ENCODE data around the gene HPCAL1.
"Not testable (repeated sequence)": the region's sequence is repeated elsewhere in the genome, so short reads cannot be mapped to it uniquely, and the experiment has no call there.

Gene HPCAL1

DNA sequence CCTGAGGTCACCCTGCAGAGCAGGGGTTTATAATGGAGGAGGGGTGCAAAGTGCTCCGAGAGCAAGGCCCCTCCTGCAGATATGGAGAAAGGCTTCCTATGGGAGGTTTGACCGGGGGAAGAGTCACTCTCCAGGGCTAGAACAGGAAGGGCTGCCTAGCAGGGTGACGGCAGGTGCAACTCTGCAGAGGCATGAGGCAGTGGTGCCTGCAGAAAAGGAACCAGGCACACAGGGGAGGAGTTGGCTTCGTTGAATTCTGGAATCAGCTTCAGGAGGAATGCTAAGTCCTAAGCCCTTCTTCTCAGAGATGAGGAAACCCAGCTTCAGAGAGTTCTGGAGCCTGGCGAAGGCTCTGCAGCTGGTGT lies 17.5 kb upstream of the HPCAL1 start:
- no peak for DNase-seq (ENCODE audit: low read depth)

DNA sequence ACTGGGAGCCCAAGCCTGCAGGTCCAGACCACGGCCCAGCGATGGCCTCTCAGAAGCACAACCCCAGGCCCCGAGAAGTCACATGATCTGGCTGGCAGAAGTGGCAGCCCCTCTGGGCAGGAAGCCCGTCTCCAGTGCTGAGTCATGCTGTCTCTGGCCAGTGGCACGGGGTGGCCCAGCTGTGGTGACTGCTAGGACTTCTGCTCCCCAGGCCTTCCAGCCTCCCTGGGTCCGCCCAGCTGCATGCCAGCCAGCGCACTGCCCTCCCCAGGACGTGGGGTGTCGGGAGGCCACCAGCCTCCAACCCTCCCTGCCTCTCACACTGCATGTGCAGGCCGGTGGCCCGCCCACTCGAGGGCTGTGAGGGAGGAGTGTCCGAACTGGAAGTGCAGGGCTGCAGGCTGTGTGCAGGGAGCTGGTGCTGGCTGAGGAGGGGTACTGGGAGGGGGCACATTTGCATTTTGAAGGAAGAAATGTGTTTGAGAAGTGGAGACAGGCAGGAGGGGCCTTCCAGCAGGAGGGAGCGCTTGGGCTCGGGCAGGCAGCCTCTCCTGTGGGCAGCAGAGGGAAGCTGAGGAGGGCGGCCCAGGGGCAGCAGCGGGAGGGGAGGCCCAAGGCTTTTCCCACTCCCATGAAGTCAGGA lies 17.0 kb upstream of the HPCAL1 start:
- no peak for DNase-seq (ENCODE audit: low read depth)

DNA sequence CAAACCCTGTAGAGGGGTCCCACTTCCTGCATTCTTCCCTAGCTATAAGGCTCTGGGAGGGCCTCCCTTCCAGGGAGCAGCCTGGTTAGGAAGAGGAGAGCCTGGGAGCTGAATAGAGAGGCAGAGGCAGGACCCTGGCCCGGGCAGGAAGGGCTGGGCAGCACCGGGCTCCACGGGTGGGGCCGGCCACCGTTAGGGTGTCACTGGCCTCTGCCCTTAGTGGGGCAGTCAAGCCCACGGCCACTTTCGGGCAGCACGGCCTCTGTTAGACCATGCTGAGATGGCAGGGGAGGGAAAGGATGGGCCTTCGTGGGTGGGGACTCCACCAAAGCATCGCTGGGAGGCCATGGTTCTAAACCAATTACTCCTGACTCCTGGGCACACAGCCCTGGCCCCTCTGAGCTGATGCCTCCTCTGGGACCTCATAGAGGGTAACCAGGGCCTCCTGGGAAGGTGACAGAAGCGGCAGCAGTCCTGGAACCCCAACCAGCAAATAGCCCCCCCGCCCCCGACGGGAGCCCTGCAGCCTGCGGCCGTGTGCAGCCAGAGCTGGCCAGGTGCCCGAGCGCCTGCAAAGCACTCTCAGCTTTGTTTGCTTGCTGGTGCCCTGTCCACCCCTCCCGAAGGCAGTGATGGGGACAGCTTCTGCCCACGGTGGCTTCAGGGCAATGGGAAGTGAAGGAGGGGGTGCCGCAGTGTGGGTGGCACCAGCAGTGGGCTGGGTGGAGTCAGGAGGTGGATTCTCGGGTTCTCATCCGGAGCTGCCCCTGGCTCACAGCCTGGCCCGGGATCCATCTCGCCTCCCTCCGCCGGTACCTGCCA lies 16.3 kb upstream of the HPCAL1 start:
- DNase-seq (ENCODE audit: low read depth), result no peak

DNA sequence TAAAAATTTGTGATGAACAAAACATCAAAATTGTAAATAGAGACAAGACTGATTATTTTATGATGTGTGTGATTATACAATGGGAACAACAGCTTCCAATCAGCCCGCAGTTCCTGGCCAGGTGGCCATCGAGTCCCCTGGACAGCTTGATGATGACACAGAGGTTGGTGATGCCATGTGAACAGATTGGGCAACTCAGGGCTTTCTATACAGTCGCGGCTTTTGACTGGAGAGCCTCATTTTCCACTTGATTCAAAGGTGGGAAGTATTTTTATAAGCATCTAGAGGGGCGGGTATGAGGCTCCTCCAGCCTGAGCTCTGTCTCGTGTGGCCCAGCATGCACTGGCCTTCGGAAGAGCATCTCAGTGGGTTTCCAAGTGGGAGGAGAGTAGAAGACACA lies 14.9 kb upstream of the HPCAL1 start:
- DNase-seq (ENCODE audit: low read depth), result no peak

DNA sequence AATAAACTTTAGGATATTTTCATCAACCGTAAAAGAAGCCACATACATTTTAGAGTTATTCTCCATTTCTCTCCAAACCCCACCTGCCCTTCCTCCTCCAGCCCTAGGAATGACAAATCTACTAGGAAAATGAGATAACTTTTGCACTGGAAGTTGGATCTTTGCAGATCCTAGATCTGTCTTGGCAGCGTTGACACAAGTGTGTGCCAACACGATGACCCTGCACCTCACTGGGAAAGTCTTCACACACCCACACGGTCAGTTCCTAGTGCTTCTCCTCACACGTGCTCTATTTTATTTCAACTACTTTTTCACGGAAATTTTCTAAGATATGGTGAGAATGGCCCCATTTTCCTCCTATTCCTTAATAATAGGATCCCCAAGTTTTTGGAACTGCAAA lies 14.1 kb upstream of the HPCAL1 start:
- no peak for DNase-seq (ENCODE audit: low read depth)

DNA sequence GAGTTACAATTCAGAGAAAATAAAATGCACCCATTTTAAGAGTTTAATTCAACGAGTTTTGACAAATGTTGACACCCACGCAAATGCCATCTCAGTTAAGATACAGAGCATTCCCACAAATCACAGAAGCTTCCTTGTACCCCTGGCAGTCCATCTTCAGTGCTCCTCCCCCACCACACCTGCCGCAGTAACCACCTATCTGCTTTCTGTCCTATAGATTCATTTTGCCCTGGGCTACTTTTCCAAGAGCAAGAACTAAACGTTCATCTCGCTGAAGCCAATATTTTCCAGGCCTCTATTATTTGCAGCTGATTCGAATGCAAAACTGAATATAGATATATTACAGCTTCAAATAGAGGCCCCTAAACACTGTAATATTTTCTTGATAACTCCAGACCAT lies 13.4 kb upstream of the HPCAL1 start:
- no peak for DNase-seq (ENCODE audit: low read depth)

DNA sequence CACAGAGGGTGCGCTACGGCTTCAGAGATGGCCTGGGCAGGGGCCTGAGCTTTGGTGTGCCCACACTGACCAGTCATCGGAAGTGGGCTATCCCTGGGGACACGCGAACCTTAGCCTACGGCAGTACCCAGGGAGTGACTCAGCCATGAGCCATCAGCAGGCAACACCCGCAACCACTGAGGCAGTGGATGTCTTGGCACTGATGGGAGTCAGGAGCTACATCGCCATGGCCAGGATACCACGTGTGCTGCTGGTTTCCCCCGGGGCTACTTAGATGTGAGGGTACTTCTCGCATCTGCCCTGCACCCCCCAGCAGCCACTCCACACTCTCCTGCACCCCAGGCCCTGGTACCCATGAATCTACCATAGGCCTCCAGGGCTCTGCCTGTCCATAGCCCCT lies 12.8 kb upstream of the HPCAL1 start:
- DNase-seq (ENCODE audit: low read depth), result no peak

DNA sequence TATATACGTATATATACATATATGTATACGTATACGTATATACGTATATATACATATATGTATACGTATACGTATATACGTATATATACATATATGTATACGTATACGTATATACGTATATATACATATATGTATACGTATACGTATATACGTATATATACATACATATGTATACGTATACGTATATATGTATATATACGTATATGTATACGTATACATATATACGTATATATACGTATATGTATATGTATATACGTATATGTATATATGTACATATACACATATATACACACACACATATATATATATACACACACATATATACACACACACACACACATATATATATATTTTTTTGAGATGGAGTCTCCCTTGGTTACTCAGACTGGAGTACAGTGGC lies 11.3 kb upstream of the HPCAL1 start:
- not testable (repeated sequence) for DNase-seq (ENCODE audit: low read depth)

DNA sequence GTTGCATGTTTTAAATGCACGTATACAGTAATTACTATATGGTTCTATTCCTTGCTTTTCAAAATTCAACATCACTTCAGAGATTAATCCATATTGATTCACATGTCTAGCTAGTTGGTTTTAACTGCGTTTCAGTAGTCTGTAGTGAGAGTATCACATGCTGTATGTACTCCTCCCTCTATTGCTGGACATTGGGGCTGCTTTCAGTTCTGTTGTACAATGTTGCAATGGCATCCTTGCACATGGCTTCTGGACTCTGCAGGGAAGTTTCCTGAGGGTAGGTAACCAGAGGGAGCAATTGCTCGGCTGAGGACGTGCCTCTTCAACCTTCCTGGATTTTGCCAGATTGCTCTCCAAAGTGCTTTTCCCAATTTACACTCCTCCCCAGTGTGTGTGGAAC lies 10.7 kb upstream of the HPCAL1 start:
- no peak for DNase-seq (ENCODE audit: low read depth)

DNA sequence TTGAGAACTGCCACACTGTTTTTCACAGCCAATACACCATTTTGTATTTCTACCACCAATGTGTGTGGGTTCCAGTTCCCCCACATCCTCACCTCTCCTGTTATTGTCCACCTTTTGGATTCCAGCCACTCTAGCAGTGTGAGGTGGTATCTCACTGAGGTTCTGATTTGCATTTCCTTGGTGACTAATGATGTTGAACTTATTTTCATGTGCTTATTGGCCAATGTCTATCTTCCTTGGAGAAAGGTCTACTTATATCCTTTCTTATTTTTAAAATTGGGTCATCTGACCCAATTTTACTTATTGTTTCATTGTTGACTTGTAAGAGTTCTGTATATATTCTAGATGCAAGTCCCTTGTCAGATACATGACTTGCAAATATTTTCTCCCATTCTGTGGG lies 9.1 kb upstream of the HPCAL1 start:
- no peak for DNase-seq (ENCODE audit: low read depth)

DNA sequence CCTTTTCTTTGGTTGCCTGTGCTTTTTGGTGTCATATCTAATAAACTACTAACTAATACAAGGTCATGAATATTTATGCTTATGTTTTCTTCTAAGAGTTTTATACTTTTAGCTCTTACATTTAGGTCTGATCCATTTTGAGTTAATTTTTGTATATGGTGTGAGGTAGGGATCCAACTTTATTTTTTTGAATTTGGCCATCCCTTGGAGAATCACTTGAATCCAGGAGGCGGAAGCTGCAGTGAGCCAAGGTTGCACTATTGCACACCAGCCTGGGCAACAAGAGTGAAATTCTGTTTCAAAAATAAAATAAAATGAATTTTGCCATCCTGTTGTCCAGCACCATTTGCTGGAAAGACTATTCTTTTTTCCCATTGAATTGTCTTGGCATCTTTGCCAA lies 8.6 kb upstream of the HPCAL1 start:
- DNase-seq (ENCODE audit: low read depth), result no peak

DNA sequence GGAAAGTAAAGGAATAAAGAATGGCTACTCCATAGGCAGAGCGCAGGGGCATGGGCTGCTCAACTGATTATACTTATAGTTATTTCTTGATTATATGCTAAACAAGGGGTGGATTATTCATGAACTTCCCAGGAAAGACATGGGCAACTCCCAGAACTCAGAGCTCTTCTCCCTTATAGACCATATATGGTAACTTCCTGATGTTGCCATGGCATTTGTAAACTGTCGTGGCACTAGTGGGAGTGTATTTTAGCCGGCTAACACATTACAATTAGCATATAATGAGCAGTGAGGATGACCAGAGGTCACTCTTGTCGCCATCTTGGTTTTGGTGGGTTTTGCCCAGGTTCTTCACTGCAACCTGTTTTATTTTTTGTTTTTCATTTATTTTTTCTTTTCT lies 7.1 kb upstream of the HPCAL1 start:
- not testable (repeated sequence) for DNase-seq (ENCODE audit: low read depth)

DNA sequence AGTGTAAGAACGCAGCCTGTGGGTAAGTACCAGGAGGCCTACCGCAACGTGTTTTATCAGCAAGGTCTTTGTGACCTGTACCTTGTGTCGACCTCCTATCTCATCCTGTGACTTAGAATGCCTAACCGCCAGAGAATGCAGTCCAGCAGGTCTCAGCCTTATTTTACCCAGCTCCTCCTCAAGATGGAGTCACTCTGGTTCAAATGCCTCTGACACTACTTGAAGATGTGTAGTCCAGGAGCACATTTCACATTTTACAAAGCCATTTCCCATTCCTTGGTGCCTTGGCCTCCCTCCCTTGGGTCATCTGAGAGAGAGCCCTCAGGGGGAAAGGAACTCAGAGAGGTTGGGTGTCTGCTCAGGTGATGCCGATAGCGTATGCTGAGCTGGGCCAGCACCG lies 6.6 kb upstream of the HPCAL1 start:
- no peak for DNase-seq (ENCODE audit: low read depth)

DNA sequence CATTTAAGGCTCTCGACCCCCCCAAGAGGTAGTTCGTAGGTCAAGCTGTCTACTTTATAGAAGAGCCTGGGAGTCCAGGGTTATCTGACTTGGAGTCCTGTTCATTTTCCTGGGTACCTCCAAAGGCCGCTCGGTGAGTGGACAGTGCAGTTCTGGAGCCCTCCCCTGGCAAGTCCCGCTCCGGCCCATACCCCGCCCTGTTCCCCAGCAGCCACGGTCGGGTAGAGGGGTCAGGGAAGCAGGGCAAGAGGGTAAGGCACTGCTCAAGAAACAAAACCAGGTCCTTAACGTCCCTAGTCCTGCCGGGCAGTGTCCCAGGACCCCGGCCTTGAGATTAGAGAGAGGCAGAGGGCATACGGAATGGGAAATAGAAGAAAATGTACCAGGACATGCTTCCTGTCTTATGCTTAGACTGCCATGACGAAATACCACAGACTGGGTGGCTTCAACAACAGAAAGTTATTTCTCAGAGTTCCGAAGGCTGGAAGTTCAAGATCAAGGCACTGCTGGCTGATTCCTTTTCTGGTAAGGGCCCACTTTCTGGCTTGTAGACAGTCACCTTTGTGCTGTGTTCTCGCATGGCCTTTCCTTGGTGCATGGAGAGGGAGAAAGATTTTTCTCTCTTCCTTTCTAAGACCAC lies 5.4 kb upstream of the HPCAL1 start:
- no peak for DNase-seq (ENCODE audit: low read depth)

DNA sequence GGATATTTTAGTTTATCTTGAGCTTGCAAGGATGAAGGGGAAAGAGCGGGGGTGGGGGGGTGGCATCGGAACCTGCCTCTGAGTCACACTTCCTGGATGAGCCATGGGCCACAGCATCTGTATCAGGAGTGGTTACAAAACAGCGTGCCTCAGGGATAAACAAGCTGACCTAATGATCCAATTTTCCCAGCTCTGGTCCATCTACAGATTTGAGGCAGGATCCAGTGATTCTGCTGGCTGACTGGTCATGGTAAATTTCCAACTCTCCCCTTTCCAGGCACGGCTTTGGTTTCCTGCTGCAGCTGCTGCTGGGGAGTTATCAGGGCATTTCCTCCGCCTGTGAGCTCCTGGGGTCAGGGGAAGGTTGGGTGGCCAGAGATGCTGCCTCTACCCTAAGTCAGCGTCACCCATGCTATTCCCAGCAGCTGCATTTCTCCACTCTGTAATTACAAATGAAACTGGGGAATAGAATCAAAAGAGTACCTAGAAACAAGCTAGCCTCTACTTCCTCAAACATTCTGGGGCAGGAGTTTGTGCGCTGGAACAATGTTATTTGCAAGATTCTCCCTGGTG lies 4.7 kb upstream of the HPCAL1 start:
- peak; percentile 91 for DNase-seq (ENCODE audit: low read depth)

DNA sequence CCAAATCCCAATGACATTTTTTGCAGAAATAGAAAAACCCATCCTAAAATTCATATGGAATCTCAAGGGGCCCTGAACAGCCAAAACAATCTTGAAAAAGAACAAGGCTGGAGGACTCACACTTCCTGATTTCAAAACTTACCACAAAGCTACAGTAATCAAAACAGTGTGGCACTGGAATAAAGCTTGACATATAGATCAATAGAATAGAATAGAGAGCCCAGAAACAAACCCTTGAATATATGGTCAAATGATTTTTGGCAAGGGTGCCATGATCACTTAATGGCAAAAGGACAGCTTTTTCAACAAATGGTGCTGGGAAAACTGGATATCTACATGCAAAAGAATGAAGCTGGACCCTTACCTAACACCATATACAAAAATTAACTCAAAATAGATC lies 3.9 kb upstream of the HPCAL1 start:
- not testable (repeated sequence) for DNase-seq (ENCODE audit: low read depth)

DNA sequence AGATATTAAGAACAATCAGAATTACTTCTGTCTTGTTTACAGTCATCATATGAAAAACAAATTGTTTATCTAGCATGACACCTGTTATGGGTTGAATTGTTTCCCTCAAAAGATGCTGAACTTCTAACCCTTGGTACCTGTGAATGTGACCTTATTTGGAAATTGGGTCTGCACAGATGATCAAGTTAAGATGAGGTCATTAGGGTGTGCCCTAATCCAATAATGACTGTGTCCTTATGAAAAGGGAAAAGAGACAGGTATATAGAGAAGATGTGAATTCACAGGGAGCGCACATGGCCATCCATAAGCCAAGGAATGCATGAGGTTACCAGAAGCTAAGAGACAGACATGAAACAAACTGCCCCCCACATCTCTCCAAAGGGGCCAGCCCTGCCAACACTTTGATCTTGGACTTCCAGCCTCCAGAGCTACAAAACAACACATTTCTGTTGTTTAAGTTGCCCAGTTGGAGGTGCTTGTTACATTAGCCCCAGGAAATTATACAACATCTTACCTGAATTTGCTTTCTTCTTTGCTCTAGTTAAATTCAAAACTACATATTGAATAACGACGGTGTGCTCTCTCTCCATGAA lies 2.3 kb upstream of the HPCAL1 start:
- no peak for DNase-seq (ENCODE audit: low read depth)

DNA sequence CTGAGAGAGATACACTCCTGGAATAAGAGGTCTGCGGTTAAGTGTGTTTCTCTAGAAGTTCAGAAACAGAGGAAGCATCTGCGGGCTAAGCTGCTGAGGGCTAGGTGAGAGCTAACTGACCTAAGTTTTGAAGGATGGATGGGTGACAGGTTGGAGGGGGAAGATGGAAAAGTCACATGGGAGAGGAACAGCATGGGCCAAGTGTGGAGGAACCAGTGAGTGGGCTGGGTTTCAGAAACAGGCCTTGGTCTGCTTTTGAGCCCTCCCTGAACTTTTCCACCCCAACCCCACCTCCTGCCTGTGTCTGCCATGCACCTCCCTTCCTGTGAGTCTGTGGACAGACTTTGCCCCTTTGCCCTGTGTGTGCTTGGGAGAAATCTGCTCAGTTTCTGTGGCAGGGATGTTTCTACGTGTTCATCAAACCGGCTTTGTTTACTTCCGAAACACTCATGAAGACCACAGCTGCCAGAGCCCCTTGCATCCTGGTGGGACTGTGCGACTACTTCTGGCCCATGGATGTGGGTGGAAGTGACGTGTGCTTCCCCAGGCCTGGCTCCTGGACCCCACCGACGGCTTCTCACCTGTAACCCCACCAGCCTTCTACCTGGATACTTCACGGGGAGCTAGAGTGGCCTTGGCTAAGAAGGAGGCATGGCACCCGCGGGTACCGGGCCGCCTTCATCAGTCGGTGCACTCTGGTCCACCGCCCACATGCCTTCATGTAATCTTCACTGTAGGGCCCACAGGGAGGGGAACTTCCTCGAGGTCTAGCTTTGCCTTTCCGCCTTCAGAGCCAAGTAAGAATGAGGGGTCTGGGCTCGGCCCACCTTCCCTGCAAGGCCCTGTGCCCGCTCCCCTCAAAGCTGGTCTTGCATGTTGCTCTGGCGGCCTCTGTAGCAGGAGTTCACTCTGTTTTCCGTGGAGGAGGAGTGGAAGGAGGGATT lies 1.4 kb upstream of the HPCAL1 start:
- no peak for DNase-seq (ENCODE audit: low read depth)

DNA sequence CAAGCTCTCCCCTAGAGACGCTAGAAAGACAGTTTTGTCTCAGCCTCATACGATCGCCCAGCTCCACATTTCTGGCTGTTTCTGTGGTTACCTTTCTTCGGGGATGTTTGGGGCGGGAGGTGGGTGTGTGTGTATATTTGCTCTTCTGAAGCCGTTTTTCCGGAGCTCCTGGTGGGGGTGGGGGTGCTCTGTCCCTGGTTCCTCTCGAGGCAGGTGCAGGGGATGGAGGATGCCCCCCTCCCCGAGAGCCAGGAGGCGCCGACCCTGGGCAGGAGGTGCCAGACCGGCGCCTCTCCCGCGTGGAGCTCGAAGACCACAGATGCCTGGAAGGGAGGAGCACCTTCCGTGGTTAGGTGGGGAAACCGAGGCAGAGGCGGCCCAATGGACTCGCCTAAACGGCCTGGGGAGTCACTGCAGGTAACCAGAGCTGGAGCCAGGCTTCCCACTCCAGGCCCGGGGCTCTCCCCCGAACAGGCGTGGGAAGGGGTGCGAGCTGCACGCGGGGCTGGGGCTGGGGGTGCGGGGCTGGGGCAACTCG lies 694 bp upstream of the HPCAL1 start:
- DNase-seq (ENCODE audit: low read depth), result no peak

DNA sequence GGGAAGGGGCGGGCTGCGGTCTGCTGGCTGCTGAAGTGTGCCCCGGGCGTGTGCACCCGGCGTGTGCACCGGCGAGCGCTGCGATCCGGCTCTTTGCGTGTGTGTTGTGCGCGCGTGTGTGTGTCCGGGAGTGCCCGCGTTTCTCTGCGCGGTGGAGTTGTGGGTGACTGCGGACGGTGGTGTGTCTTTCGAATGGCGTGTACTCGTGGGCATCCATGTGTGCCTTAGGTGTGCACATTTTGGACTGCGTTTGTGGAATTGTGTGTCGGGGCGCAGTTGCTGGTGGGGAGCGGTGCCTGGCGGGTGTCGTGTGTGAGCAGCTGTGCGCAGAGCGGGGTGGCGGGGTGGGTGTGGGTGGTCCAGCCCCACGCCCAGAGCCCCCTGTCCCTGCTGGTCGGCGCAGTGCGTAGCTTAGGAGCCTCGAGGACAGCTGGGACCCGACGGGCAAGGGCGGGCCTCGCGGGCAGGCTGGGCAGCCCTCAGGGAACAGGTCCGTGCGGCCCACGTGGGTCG lies 533 bp downstream of the HPCAL1 start:
- DNase-seq (ENCODE audit: low read depth), result no peak

Data from GM04504 (cell line).